Ovary (tissue), 3 donors: ENCODE data around the gene UBE2E3.

Experiments used
- EP300 ChIP-seq: sonication (generic); formaldehyde crosslinking; IDR thresholded peaks from one replicate; pipeline ENCODE4 v1.6.1; 2017; ENCODE audit warnings: antibody characterized with exemption
- POLR2A ChIP-seq: fragments of 450-650 bp; IDR thresholded peaks from one replicate; pipeline ENCODE4 v1.6.1; 2017; ENCODE audit warnings: antibody characterized with exemption, mild to moderate bottlenecking, moderate library complexity
- TF ChIP-seq, protein P1 (sequence below), 3 donors: fragments of 450-650 bp in 2 of 3; fragments of 200-600 bp in 1 of 3; IDR thresholded peaks; one replicate each; pipeline versions ENCODE4 v1.5.1 to v1.8.0; 2016 to 2022; ENCODE audit warnings: antibody characterized with exemption in 3 of 3, mild to moderate bottlenecking in 1 of 3
- donor health status: DM: no; HTN: no; CAD: no.

DNA sequence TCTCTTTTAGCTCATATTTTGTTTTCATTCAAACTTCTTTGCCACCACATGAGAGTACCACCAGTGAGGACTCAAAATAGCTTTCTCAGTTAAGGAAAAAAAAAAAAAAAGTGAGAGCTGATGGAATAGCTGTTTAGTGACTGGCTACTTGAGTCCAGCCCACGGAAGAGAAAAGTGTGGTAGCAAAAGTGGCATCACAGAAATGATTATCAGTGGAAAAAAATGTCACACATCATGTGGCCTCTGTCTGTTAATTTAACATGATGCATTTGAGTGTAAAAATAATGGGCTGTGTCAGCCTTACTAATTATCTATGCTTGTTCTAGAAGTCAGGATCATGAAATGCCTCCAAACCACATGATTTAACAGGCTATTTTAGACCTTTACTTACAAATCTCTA is 132.5 kb downstream of the UBE2E3 start:
- TF ChIP-seq, protein P1, sequence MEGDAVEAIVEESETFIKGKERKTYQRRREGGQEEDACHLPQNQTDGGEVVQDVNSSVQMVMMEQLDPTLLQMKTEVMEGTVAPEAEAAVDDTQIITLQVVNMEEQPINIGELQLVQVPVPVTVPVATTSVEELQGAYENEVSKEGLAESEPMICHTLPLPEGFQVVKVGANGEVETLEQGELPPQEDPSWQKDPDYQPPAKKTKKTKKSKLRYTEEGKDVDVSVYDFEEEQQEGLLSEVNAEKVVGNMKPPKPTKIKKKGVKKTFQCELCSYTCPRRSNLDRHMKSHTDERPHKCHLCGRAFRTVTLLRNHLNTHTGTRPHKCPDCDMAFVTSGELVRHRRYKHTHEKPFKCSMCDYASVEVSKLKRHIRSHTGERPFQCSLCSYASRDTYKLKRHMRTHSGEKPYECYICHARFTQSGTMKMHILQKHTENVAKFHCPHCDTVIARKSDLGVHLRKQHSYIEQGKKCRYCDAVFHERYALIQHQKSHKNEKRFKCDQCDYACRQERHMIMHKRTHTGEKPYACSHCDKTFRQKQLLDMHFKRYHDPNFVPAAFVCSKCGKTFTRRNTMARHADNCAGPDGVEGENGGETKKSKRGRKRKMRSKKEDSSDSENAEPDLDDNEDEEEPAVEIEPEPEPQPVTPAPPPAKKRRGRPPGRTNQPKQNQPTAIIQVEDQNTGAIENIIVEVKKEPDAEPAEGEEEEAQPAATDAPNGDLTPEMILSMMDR (IDR thresholded peaks at IDR 0.05) = no peak
- TF ChIP-seq EP300 = no peak
- no peak for TF ChIP-seq POLR2A
